Measurements from ENCODE around the gene TTC23L.

DNA sequence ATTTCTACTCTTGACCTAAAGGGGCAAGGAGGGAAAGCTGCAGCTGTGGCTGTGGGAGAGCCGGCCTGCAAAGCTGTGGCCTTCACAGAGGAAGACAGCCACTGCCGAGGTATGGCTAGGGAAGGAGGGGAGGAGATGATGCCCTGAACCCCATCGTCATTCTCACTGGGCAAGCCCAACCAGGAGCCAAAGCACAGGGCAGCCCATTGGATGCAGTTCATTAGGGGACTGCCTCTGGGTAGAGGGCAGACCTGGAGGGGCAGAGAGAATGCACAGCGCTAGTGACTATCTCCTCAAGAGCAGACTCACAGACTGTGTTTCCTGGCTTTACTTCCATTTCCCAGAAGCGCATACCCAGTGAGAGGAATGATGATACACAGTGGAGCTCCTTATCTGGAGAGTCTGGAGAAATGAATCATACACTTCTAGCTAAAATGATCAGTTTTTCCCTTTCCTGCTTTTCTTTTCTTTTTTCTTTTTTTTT, 47.2 kb upstream of the TTC23L start:
- TF ChIP-seq, protein P1, sequence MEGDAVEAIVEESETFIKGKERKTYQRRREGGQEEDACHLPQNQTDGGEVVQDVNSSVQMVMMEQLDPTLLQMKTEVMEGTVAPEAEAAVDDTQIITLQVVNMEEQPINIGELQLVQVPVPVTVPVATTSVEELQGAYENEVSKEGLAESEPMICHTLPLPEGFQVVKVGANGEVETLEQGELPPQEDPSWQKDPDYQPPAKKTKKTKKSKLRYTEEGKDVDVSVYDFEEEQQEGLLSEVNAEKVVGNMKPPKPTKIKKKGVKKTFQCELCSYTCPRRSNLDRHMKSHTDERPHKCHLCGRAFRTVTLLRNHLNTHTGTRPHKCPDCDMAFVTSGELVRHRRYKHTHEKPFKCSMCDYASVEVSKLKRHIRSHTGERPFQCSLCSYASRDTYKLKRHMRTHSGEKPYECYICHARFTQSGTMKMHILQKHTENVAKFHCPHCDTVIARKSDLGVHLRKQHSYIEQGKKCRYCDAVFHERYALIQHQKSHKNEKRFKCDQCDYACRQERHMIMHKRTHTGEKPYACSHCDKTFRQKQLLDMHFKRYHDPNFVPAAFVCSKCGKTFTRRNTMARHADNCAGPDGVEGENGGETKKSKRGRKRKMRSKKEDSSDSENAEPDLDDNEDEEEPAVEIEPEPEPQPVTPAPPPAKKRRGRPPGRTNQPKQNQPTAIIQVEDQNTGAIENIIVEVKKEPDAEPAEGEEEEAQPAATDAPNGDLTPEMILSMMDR (conservative IDR thresholded peaks at IDR 0.05; ENCODE audit: low read length) = no peak
- no peak for TF ChIP-seq EZH2phosphoT487 (IDR thresholded peaks at IDR 0.05; ENCODE audit: borderline replicate concordance)
